Lung (tissue), 12 donors: ENCODE measurements around the gene GLT1D1. TPM values are rescaled to one million over a fixed set of nuclear protein-coding genes. Genes with fewer than 3 reads are reported as not detected.

Source experiments
- ATAC-seq: fragments of 200-7000 bp; cut with Tn5 transposase; one replicate; pipeline ENCODE4 v1.9.1; 2020; ENCODE audit warnings: moderate number of reproducible peaks; ENCODE audit not compliant: insufficient read depth, low FRiP score
- DNase-seq, 3 donors: peaks; one replicate each; pipeline ENCODE4 v3.0.0-alpha.2; 2013 to 2017
- H3K27ac ChIP-seq, 2 donors: one replicate each; pipeline ENCODE4 v1.5.1; 2013; ENCODE audit warnings: mild to moderate bottlenecking in 2 of 2, moderate library complexity in 2 of 2, control low read depth in 1 of 2, inconsistent platforms in 1 of 2, low read depth in 1 of 2, low read length in 1 of 2
- H3K27me3 ChIP-seq, 3 donors: one replicate each; pipeline ENCODE4 v1.5.1; 2013; ENCODE audit warnings: low read length in 2 of 3; ENCODE audit not compliant: control insufficient read depth in 3 of 3, insufficient read depth in 3 of 3
- H3K36me3 ChIP-seq, 4 donors: one replicate each; pipeline ENCODE4 v1.5.1; 2013; ENCODE audit warnings: low read length in 4 of 4, mild to moderate bottlenecking in 1 of 4, moderate library complexity in 1 of 4; ENCODE audit not compliant: control insufficient read depth in 4 of 4, insufficient read depth in 4 of 4
- H3K4me1 ChIP-seq, 5 donors: one replicate each; pipeline ENCODE4 v1.5.1; 2013; ENCODE audit warnings: low read length in 5 of 5, mild to moderate bottlenecking in 2 of 5, moderate library complexity in 1 of 5; ENCODE audit not compliant: control insufficient read depth in 5 of 5, insufficient read depth in 5 of 5
- H3K4me3 ChIP-seq: one replicate; pipeline ENCODE4 v1.5.1; 2013; ENCODE audit warnings: mild to moderate bottlenecking, control low read depth, moderate library complexity
- H3K9ac ChIP-seq, 2 donors: one replicate each; pipeline ENCODE4 v1.5.1; 2013; ENCODE audit warnings: low read length in 2 of 2, control low read depth in 1 of 2; ENCODE audit not compliant: insufficient read depth in 1 of 2
- H3K9me3 ChIP-seq, 4 donors: one replicate each; pipeline ENCODE4 v1.5.1; 2013; ENCODE audit warnings: low read length in 3 of 4, mild to moderate bottlenecking in 1 of 4, moderate library complexity in 1 of 4; ENCODE audit not compliant: control insufficient read depth in 4 of 4, insufficient read depth in 3 of 4
- CTCF ChIP-seq: IDR thresholded peaks from 2 replicates; pipeline ENCODE4 v1.5.1; 2012; ENCODE audit warnings: mild to moderate bottlenecking; ENCODE audit errors: control extremely low read depth, extremely low read depth
- WGBS, 2 donors: extraction: QIAGEN DNeasy Blood & Tissue Kit; methylation state at CpG; one replicate each; pipeline ENCODE4 v1.1.7; 2013; 5-methylcytosine and 5-hydroxymethylcytosine counted together
- polyA plus RNA-seq, 2 donors: library from polyadenylated mRNA; stranded (reverse); fragments of 200-250 nt; gene quantifications; one replicate each; pipeline ENCODE4 v1.2.1, GENCODE V29; 2013
- total RNA-seq, 2 donors: library from RNA; depleted of rRNA in 1 of 2; stranded (reverse); fragments of >200 nt in 1 of 2; gene quantifications; one replicate each; pipeline ENCODE4 v1.2.1, GENCODE V29; 2014 to 2021
- donor health status: control.
- donor health status: control.
- donor health status: Bipolar disorder and iron deficiency.
- donor health status: healthy.
- donor health status: DM: yes; HTN: yes; CAD: no.

Gene GLT1D1
- total and polyA plus RNA-seq, 4 donors = 0.39 to 25.4 (median 4.2) TPM

GRCh38 chr12:128810182-128811127, 42.8 kb upstream of the GLT1D1 start:
- WGBS, 2 donors = 67 to 68% methylated on average over 14 of the region's 14 CpGs
- no peak for TF ChIP-seq CTCF
- Histone ChIP-seq H3K9ac (no peak overlapping the region), H3K27ac (peak overlapping the region; percentile 5 to 84), H3K27me3 (no peaks in the 10 kb centered on the region), H3K9me3 (no peaks in the 10 kb centered on the region), H3K4me3 (no peak overlapping the region), H3K36me3 (peaks cover 8 to 16% (median 12%) of the 10 kb centered on the region in 4 donors), H3K4me1 (peaks cover 0 to 7% (median 0%) of the 10 kb centered on the region in 5 donors)
- no peak for DNase-seq
- peak; percentile 23 for ATAC-seq

- no peak for DNase-seq
- Histone ChIP-seq H3K27me3 (no peaks in the 10 kb centered on the region), H3K4me3 (no peak overlapping the region), H3K9me3 (no peaks in the 10 kb centered on the region), H3K36me3 (peaks cover 8 to 15% (median 12%) of the 10 kb centered on the region in 4 donors), H3K9ac (no peak overlapping the region), H3K4me1 (peaks cover 0 to 11% (median 0%) of the 10 kb centered on the region in 5 donors), H3K27ac (no peak overlapping the region)
- WGBS, 2 donors = 84 to 87% methylated on average over 9 of the region's 9 CpGs
- TF ChIP-seq CTCF = no peak
- no peak for ATAC-seq
These were observed 41.5 kb upstream of the GLT1D1 start for GRCh38 chr12:128811806-128812205.

- peaks cover 0 to 14% (median 4%) of the 10 kb centered on the region in 5 donors for H3K4me1 ChIP-seq
- DNase-seq (no peak), ATAC-seq (no peak)
- no peak overlapping the region for H3K27ac ChIP-seq
- no peak overlapping the region for H3K9ac ChIP-seq
- H3K27me3 ChIP-seq = no peaks in the 10 kb centered on the region
- 97 to 100% methylated on average over 10 of the region's 10 CpGs for WGBS, 2 donors
- no peak overlapping the region for H3K4me3 ChIP-seq
- H3K9me3 ChIP-seq = no peaks in the 10 kb centered on the region
- no peak for TF ChIP-seq CTCF
- peaks cover 6 to 9% (median 8%) of the 10 kb centered on the region in 4 donors for H3K36me3 ChIP-seq
These were observed 39.9 kb upstream of the GLT1D1 start for GRCh38 chr12:128813392-128813791.
